Lung (tissue), 12 donors: ENCODE results near the gene STK11. TPM values are rescaled to one million over a fixed set of nuclear protein-coding genes. Genes with fewer than 3 reads are reported as not detected.

ENCODE experiments used
- ATAC-seq: fragments of 200-7000 bp; cut with Tn5 transposase; one replicate; pipeline ENCODE4 v1.9.1; 2020; ENCODE audit warnings: moderate number of reproducible peaks; ENCODE audit not compliant: insufficient read depth, low FRiP score
- DNase-seq, 3 donors: peaks; one replicate each; pipeline ENCODE4 v3.0.0-alpha.2; 2013 to 2017
- H3K27ac ChIP-seq, 2 donors: one replicate each; pipeline ENCODE4 v1.5.1; 2013; ENCODE audit warnings: mild to moderate bottlenecking in 2 of 2, moderate library complexity in 2 of 2, control low read depth in 1 of 2, inconsistent platforms in 1 of 2, low read depth in 1 of 2, low read length in 1 of 2
- H3K27me3 ChIP-seq, 3 donors: one replicate each; pipeline ENCODE4 v1.5.1; 2013; ENCODE audit warnings: low read length in 2 of 3; ENCODE audit not compliant: control insufficient read depth in 3 of 3, insufficient read depth in 3 of 3
- H3K36me3 ChIP-seq, 4 donors: one replicate each; pipeline ENCODE4 v1.5.1; 2013; ENCODE audit warnings: low read length in 4 of 4, mild to moderate bottlenecking in 1 of 4, moderate library complexity in 1 of 4; ENCODE audit not compliant: control insufficient read depth in 4 of 4, insufficient read depth in 4 of 4
- H3K4me1 ChIP-seq, 5 donors: one replicate each; pipeline ENCODE4 v1.5.1; 2013; ENCODE audit warnings: low read length in 5 of 5, mild to moderate bottlenecking in 2 of 5, moderate library complexity in 1 of 5; ENCODE audit not compliant: control insufficient read depth in 5 of 5, insufficient read depth in 5 of 5
- H3K4me3 ChIP-seq: one replicate; pipeline ENCODE4 v1.5.1; 2013; ENCODE audit warnings: mild to moderate bottlenecking, control low read depth, moderate library complexity
- H3K9ac ChIP-seq, 2 donors: one replicate each; pipeline ENCODE4 v1.5.1; 2013; ENCODE audit warnings: low read length in 2 of 2, control low read depth in 1 of 2; ENCODE audit not compliant: insufficient read depth in 1 of 2
- H3K9me3 ChIP-seq, 4 donors: one replicate each; pipeline ENCODE4 v1.5.1; 2013; ENCODE audit warnings: low read length in 3 of 4, mild to moderate bottlenecking in 1 of 4, moderate library complexity in 1 of 4; ENCODE audit not compliant: control insufficient read depth in 4 of 4, insufficient read depth in 3 of 4
- WGBS, 2 donors: extraction: QIAGEN DNeasy Blood & Tissue Kit; methylation state at CpG; one replicate each; pipeline ENCODE4 v1.1.7; 2013; 5-methylcytosine and 5-hydroxymethylcytosine counted together
- polyA plus RNA-seq, 2 donors: library from polyadenylated mRNA; stranded (reverse); fragments of 200-250 nt; gene quantifications; one replicate each; pipeline ENCODE4 v1.2.1, GENCODE V29; 2013
- total RNA-seq, 2 donors: library from RNA; depleted of rRNA in 1 of 2; stranded (reverse); fragments of >200 nt in 1 of 2; gene quantifications; one replicate each; pipeline ENCODE4 v1.2.1, GENCODE V29; 2014 to 2021
- TF ChIP-seq, protein P1 (sequence below): IDR thresholded peaks from 2 replicates; pipeline ENCODE4 v1.5.1; 2012; ENCODE audit warnings: mild to moderate bottlenecking; ENCODE audit errors: control extremely low read depth, extremely low read depth
- donor health status: control.
- donor health status: control.
- donor health status: Bipolar disorder and iron deficiency.
- donor health status: healthy.
- donor health status: DM: yes; HTN: yes; CAD: no.

STK11 gene
- total and polyA plus RNA-seq, 4 donors, result 43.1 to 59.8 (median 54.6) TPM

DNA sequence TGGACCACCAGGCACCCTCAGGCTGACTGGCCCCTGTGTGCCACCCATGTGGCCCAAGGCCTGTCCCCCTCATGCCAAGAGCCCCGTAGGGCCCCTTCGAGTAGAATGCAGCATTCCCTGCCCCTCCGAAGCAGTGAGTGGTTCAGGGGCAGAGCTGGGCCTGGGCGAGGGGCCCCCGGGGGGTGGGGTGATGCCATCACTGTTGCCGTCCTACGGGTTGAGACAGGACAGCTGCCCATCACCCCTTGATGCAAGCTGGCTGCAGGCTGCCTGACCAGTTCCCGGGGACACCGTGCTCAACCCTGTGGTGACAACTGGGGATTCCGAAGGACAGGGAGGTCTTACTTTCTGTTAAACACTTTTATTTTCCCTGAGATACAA lies 36.2 kb upstream of the STK11 start:
- TF ChIP-seq, protein P1, sequence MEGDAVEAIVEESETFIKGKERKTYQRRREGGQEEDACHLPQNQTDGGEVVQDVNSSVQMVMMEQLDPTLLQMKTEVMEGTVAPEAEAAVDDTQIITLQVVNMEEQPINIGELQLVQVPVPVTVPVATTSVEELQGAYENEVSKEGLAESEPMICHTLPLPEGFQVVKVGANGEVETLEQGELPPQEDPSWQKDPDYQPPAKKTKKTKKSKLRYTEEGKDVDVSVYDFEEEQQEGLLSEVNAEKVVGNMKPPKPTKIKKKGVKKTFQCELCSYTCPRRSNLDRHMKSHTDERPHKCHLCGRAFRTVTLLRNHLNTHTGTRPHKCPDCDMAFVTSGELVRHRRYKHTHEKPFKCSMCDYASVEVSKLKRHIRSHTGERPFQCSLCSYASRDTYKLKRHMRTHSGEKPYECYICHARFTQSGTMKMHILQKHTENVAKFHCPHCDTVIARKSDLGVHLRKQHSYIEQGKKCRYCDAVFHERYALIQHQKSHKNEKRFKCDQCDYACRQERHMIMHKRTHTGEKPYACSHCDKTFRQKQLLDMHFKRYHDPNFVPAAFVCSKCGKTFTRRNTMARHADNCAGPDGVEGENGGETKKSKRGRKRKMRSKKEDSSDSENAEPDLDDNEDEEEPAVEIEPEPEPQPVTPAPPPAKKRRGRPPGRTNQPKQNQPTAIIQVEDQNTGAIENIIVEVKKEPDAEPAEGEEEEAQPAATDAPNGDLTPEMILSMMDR, result no peak
- Histone ChIP-seq H3K9ac (peak overlapping the region in 1 of 2 donors; percentile 13), H3K27me3 (no peaks in the 10 kb centered on the region), H3K4me3 (no peak overlapping the region), H3K27ac (peak overlapping the region in 1 of 2 donors; percentile 69), H3K36me3 (peaks cover 0 to 16% (median 0%) of the 10 kb centered on the region in 4 donors), H3K4me1 (peaks cover 0 to 52% (median 49%) of the 10 kb centered on the region in 5 donors), H3K9me3 (no peaks in the 10 kb centered on the region)
- ATAC-seq (no peak), DNase-seq (no peak)
- 70 to 77% methylated on average over 10 of the region's 10 CpGs for WGBS, 2 donors

GRCh38 chr19:1169921-1170885 lies 35.4 kb upstream of the STK11 start:
- peaks cover 0 to 54% (median 44%) of the 10 kb centered on the region in 5 donors for H3K4me1 ChIP-seq
- TF ChIP-seq, protein P1, result no peak
- no peak overlapping the region for H3K4me3 ChIP-seq
- DNase-seq, result peak; percentile 65 to 80 (median 77)
- no peak for ATAC-seq
- H3K9ac ChIP-seq, result no peak overlapping the region
- no peaks in the 10 kb centered on the region for H3K27me3 ChIP-seq
- WGBS, 2 donors, result 74 to 85% methylated on average over 52 of the region's 52 CpGs
- peak overlapping the region in 1 of 2 donors; percentile 69 for H3K27ac ChIP-seq
- H3K36me3 ChIP-seq, result peaks cover 0 to 16% (median 0%) of the 10 kb centered on the region in 4 donors
- H3K9me3 ChIP-seq, result no peaks in the 10 kb centered on the region

DNA sequence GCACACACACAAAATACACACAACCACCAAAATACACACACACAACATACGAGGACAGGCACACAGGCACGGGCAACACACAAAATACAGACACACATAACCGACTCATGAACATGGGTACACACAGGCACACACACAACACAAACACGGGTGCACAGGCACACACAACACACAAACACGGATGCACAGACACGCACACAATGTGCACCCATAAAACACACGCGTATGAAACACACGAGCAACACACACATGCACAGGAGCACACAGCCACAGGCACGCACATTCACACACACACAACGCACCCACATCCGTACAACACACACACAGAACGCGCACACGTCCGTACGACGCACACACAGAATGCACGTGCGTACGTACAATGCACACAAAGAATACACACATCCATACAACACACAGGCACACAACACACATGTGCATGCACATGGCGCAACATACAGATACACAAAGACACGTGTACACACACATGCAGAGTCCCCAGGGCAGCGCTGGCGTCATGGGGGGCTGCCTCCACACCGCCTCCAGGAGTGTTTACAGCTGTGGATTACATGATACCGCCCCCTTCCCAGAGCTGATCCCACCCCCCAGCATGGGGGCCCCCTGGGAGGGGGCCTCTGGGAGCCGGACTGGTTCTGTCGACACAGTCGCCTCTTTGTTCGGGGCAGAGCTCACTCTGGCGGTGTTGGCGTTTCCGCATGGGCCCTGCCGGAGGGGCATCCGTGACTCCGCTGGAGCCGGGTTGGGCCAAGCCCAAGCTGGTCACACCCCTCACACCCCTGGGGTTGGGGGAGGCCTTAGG lies 34.4 kb upstream of the STK11 start:
- ATAC-seq, result no peak
- peak overlapping the region in 1 of 2 donors; percentile 96 for H3K27ac ChIP-seq
- 83 to 87% methylated on average over 38 of the region's 38 CpGs for WGBS, 2 donors

More for the DNA sequence above, 34.4 kb upstream of the STK11 start:
- Histone ChIP-seq H3K4me3 (no peak overlapping the region), H3K9ac (peak overlapping the region in 1 of 2 donors; percentile 58), H3K4me1 (peaks cover 0 to 54% (median 44%) of the 10 kb centered on the region in 5 donors), H3K9me3 (no peaks in the 10 kb centered on the region), H3K27me3 (no peaks in the 10 kb centered on the region), H3K36me3 (peaks cover 0 to 16% (median 0%) of the 10 kb centered on the region in 4 donors)
- TF ChIP-seq, protein P1, result no peak
- DNase-seq, result peak; percentile 71 to 83 (median 82)
